Activated B cell treated with CpG ODN at 0.5 μM for 24 hours (primary cell): ENCODE results near the gene PKN2. TPM values are rescaled to one million over a fixed set of nuclear protein-coding genes. Genes with fewer than 3 reads are reported as not detected.

Experiments
- ATAC-seq: fragments of 200-7000 bp; cut with Tn5 transposase; one replicate; pipeline ENCODE4 v1.10.0; 2021; ENCODE audit warnings: low read depth, mild to moderate bottlenecking, moderate library complexity
- CTCF ChIA-PET: fragments of 350-600 bp; sonication (Branson Sonifier 250); formaldehyde crosslinking; loops from one replicate; lab custom pipeline; 2021; ENCODE audit warnings: antibody characterized with exemption; lab: Charles Lee
- POLR2A ChIA-PET: fragments of 350-600 bp; sonication (Branson Sonifier 250); formaldehyde crosslinking; loops from one replicate; lab custom pipeline; 2021; ENCODE audit warnings: antibody characterized with exemption; lab: Charles Lee
- DNase-seq: peaks from one replicate; pipeline ENCODE4 v3.0.0; 2022
- H3K27ac Mint-ChIP-seq: one replicate; pipeline ENCODE4 v1.8.0; 2020; ENCODE audit warnings: mixed read lengths
- H3K27me3 Mint-ChIP-seq: one replicate; pipeline ENCODE4 v1.8.0; 2021; ENCODE audit warnings: mixed read lengths
- H3K36me3 Mint-ChIP-seq: one replicate; pipeline ENCODE4 v1.8.0; 2021; ENCODE audit warnings: low read depth, mixed read lengths
- H3K4me1 Mint-ChIP-seq: one replicate; pipeline ENCODE4 v1.8.0; 2021; ENCODE audit warnings: mixed read lengths
- H3K4me3 Mint-ChIP-seq: one replicate; pipeline ENCODE4 v1.8.0; 2020; ENCODE audit warnings: mild to moderate bottlenecking, mixed read lengths
- H3K9me3 Mint-ChIP-seq: one replicate; pipeline ENCODE4 v1.8.0; 2020; ENCODE audit warnings: mixed read lengths
- intact Hi-C: fragments of 100-400 bp; cut with micrococcal nuclease; formaldehyde crosslinking; loops from one replicate; pipeline ENCODE4 v1.15.1; 2024
- total RNA-seq: library from RNA; stranded (reverse); gene quantifications from 2 replicates; pipeline ENCODE4 v1.2.3, GENCODE V29; 2022
- TF ChIP-seq, protein P1 (sequence below): fragments of 200-600 bp; IDR thresholded peaks from one replicate; pipeline ENCODE4 v1.8.0; 2022; ENCODE audit warnings: antibody characterized with exemption, mild to moderate bottlenecking

PKN2 gene
- total RNA-seq, 1 donor from 2014 or later, result 42.7 TPM

DNA sequence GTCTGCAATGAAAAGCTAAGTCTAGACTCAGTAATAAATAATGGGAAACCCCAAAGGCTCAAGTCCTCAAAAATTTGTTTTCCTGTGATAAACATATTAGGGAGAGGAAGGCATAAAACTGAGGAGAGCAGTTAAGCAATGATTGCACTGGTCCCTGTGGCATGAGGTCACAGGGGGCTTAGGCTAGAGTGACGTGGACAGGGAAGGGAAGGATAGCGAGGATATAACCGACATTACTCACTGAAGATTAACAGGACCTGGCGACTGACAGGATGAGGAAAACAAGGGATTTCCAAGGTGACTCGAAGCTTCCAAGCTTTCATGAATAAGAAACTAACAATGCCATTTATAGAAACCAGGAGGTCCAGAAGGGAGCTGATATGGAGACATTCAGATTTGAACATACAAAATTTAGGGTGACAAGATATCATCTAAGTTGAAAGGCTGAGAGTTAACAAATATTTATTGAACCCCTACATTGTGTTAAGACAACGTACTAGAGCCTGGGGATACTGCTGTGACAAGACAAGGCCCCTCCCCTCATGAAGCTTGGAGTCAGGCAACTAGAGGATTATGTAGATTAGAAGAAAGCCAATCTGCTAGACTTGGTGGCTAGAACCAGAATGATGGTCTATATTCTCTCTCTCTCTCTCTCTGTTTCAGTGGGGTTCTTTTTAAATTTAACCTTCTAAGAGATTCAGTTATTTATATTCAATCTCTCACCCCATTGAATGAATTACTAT lies 33.2 kb upstream of the PKN2 start:
- ChIA-PET CTCF (no interaction called here), POLR2A (no interaction called here)

DNA sequence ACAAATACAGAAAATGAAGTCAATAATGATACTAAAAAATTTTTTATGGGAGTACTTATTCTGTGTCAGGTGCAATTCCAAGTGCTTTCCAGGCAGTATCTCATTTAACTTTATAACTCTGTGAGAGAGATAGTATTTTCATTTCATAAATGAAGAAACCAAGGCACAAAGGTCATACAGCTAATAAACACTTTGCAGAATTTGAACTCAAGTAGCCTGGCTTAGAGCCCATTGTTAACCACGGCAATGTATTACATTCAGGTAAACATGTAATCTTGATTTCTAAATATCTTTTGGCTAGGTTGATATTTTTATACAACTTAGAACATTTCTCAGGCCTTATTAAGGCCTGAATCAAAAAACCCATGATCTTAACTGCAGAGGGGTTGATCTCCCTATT lies 28.9 kb upstream of the PKN2 start:
- ChIA-PET CTCF (interaction anchor here (1.3 to 4.5 kb wide), 3 partner anchors 8 to 222 kb away, joined by 5 to 62 read pairs (median 7); no protein-coding TSS in a partner anchor), POLR2A (no interaction called here)
- ATAC-seq (no peak), DNase-seq (no peak)
- Mint-ChIP-seq H3K27me3 (peaks cover 2% of the 10 kb centered on the region), H3K4me1 (no peaks in the 10 kb centered on the region), H3K4me3 (no peak overlapping the region), H3K36me3 (no peaks in the 10 kb centered on the region), H3K9me3 (no peaks in the 10 kb centered on the region), H3K27ac (no peak overlapping the region)
- TF ChIP-seq, protein P1, sequence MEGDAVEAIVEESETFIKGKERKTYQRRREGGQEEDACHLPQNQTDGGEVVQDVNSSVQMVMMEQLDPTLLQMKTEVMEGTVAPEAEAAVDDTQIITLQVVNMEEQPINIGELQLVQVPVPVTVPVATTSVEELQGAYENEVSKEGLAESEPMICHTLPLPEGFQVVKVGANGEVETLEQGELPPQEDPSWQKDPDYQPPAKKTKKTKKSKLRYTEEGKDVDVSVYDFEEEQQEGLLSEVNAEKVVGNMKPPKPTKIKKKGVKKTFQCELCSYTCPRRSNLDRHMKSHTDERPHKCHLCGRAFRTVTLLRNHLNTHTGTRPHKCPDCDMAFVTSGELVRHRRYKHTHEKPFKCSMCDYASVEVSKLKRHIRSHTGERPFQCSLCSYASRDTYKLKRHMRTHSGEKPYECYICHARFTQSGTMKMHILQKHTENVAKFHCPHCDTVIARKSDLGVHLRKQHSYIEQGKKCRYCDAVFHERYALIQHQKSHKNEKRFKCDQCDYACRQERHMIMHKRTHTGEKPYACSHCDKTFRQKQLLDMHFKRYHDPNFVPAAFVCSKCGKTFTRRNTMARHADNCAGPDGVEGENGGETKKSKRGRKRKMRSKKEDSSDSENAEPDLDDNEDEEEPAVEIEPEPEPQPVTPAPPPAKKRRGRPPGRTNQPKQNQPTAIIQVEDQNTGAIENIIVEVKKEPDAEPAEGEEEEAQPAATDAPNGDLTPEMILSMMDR, result no peak
- intact Hi-C loops, result loop anchor here (1.0 to 5.0 kb wide), 3 partner anchors 29 to 222 kb away; partner anchors contain the start of gene PKN2

More for the DNA sequence above, 33.2 kb upstream of the PKN2 start:
- DNase-seq (no peak), ATAC-seq (no peak)
- Mint-ChIP-seq H3K4me1 (no peaks in the 10 kb centered on the region), H3K4me3 (no peak overlapping the region), H3K36me3 (no peaks in the 10 kb centered on the region), H3K27me3 (peaks cover 2% of the 10 kb centered on the region), H3K9me3 (no peaks in the 10 kb centered on the region), H3K27ac (no peak overlapping the region)
- intact Hi-C loops, result no loop called here
- TF ChIP-seq, protein P1, result no peak

DNA sequence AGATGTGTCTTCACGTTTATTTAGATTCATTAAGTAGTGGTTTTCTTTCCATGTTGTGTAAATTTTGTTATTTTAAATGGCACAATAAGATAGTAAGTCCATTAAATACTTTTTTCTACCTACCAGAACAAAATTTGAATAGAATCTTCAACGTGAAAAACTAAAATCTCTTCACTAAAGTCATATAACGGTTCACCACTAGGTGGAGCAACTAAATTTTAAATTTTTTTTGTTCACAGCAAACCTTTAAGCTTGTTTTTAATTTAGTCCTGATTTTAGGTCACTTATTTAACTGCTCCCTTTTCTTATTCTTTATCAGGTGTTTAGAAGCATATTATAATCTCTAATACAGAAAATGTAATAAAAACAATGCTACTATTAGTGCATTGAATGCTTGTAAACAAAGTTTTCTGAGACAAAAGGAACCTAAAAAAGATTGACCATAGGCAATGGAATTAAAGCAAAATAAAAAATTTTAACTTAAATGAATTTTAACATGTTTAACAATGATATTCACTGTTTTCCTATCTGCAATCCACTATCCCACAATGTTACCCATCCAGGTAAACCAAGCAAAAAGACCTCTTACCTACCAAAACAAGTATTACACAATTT lies 28.3 kb upstream of the PKN2 start:
- CTCF ChIA-PET, result interaction anchor here (0.9 to 4.5 kb wide), 5 partner anchors 9 to 221 kb away, joined by 3 to 62 read pairs (median 5); partner anchors contain the start of gene PKN2
- no peak overlapping the region for H3K4me3 Mint-ChIP-seq
- peaks cover 2% of the 10 kb centered on the region for H3K27me3 Mint-ChIP-seq
- POLR2A ChIA-PET, result no interaction called here
- no peaks in the 10 kb centered on the region for H3K4me1 Mint-ChIP-seq
- H3K27ac Mint-ChIP-seq, result no peak overlapping the region
- DNase-seq (no peak), ATAC-seq (no peak)
- TF ChIP-seq, protein P1, result no peak
- intact Hi-C loops, result loop anchor here (1.0 to 5.0 kb wide), 3 partner anchors 29 to 222 kb away; partner anchors contain the start of gene PKN2
- H3K9me3 Mint-ChIP-seq, result no peaks in the 10 kb centered on the region
- no peaks in the 10 kb centered on the region for H3K36me3 Mint-ChIP-seq

DNA sequence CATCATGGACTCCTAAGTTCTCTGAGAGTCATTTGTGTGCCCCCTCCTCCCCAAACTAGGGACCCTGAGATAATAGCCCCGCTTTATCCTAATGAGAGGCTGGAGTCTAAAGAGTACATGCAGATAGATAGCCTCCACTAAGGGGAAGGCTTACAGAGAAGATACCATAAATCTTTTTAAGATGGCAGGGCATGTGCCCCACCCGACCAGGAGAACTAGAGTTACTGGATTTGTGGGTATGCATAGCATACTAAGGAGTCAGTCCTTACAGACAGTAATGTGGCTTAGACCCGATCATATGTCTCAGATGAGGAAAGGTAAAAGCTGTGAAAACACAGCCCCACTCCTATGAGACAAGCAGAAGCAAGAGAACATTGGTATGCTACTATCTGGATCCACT lies 25.7 kb upstream of the PKN2 start:
- DNase-seq (no peak), ATAC-seq (no peak)
- TF ChIP-seq, protein P1, result no peak
- no peaks in the 10 kb centered on the region for H3K36me3 Mint-ChIP-seq
- peaks cover 17% of the 10 kb centered on the region for H3K4me1 Mint-ChIP-seq
- POLR2A ChIA-PET, result no interaction called here
- intact Hi-C loops, result loop anchor here (5.0 kb wide), 1 partner anchor 44 kb away; no protein-coding TSS in a partner anchor
- no peak overlapping the region for H3K4me3 Mint-ChIP-seq
- peaks cover 2% of the 10 kb centered on the region for H3K27me3 Mint-ChIP-seq
- H3K9me3 Mint-ChIP-seq, result no peaks in the 10 kb centered on the region
- CTCF ChIA-PET, result interaction anchor here (0.7 to 1.4 kb wide), 2 partner anchors 27 to 190 kb away, joined by 3 read pairs; no protein-coding TSS in a partner anchor
- no peak overlapping the region for H3K27ac Mint-ChIP-seq

DNA sequence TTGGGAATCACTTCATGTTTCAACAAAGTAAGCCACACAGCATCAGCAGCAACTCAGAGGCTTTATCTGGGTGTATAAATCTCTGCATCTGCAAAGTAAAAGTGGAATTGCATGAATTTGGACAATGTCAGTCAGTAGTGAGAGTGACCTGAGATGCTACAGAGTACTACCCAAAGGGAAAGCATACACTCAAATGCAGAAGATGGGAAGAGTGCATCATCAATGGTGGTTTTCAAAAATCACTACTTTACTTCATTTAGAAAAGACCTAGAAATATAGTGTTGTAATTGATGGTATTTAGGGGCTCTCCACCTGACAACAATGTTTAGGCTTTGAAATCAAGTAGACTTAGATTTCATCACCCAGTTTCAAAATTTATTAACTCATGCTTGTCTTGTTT lies 24.5 kb upstream of the PKN2 start:
- POLR2A ChIA-PET, result no interaction called here
- intact Hi-C loops, result loop anchor here (5.0 kb wide), 1 partner anchor 43 kb away; no protein-coding TSS in a partner anchor
- TF ChIP-seq, protein P1, result no peak
- no peak overlapping the region for H3K27ac Mint-ChIP-seq
- no peak overlapping the region for H3K4me3 Mint-ChIP-seq
- ATAC-seq, result no peak
- no peaks in the 10 kb centered on the region for H3K36me3 Mint-ChIP-seq
- H3K27me3 Mint-ChIP-seq, result peaks cover 2% of the 10 kb centered on the region
- CTCF ChIA-PET, result interaction anchor here (1.0 kb wide), 1 partner anchor 217 kb away, joined by 4 read pairs; no protein-coding TSS in a partner anchor
- no peaks in the 10 kb centered on the region for H3K9me3 Mint-ChIP-seq
- DNase-seq, result no peak
- peaks cover 17% of the 10 kb centered on the region for H3K4me1 Mint-ChIP-seq
